K562 (cell line): ENCODE results near the gene RSPH1. TPM values are rescaled to one million over a fixed set of nuclear protein-coding genes. Genes with fewer than 3 reads are reported as not detected.

Experiments used
- ATAC-seq: fragments of 200-7000 bp; cut with Tn5 transposase; 3 replicates; pipeline ENCODE4 v1.9.1; 2020; ENCODE audit warnings: moderate library complexity
- BruUV-seq: library from RNA; stranded (reverse); fragments of 400-500 nt; replicated peaks from 2 replicates; lab custom pipeline; 2021; lab: Mats Ljungman, UMichigan
- CTCF ChIA-PET: fragments of 300-600 bp; formaldehyde crosslinking; extraction: SDS; loops from one replicate; lab custom pipeline; 2021; ENCODE audit warnings: low intra/inter-chr PET ratio; lab: Yijun Ruan, JAX
- POLR2A ChIA-PET: fragments of 300-600, 350-650 bp; sonication (Branson Sonifier 250); formaldehyde crosslinking; extraction: SDS; loops from one replicate; lab custom pipeline; 2021; ENCODE audit warnings: antibody characterized with exemption, inconsistent platforms; lab: Yijun Ruan, JAX
- DNase-seq, 4 experiments: peaks; one replicate each; pipeline versions ENCODE4 v3.0.0 to v3.0.0-alpha.2; 2011 to 2018; ENCODE audit warnings: low spot score in 3 of 4, mixed read lengths in 3 of 4; ENCODE audit errors: extremely low read depth in 1 of 4
- FAIRE-seq: peaks from 2 replicates; lab custom pipeline; 2011; peaks lifted over from hg19 to GRCh38; lab: Jason Lieb, UNC
- H2AFZ ChIP-seq: 2 replicates; pipeline ENCODE4 v1.6.0; 2011; ENCODE audit warnings: low read depth, low read length, control low read depth, inconsistent platforms
- H3K27ac ChIP-seq: fragments of 200-600 bp; 3 replicates; pipeline ENCODE4 v1.8.0; 2011; ENCODE audit warnings: low read depth, mild to moderate bottlenecking, control low read depth, inconsistent platforms, low read length, moderate library complexity, mixed read lengths; ENCODE audit errors: extremely low read depth
- H3K27me3 ChIP-seq, 2 experiments: fragments of 300-600 bp in 1 of 2; 2 replicates in 1 of 2; 3 replicates in 1 of 2; pipeline versions ENCODE4 v1.6.0 to v1.8.0; 2011; ENCODE audit warnings: inconsistent platforms in 2 of 2, low read length in 2 of 2, mild to moderate bottlenecking in 1 of 2, mixed read lengths in 1 of 2, moderate library complexity in 1 of 2; ENCODE audit not compliant: control insufficient read depth in 2 of 2, insufficient read depth in 2 of 2
- H3K36me3 ChIP-seq: fragments of 300-600 bp; 3 replicates; pipeline ENCODE4 v1.8.0; 2011; ENCODE audit warnings: mild to moderate bottlenecking, low read length, inconsistent platforms; ENCODE audit not compliant: control insufficient read depth, insufficient read depth
- H3K4me1 ChIP-seq, 2 experiments: fragments of 200-600 bp in 1 of 2; replicated peaks in 1 of 2; 2 replicates in 1 of 2; 3 replicates in 1 of 2; pipeline versions ENCODE4 v1.5.1 to v1.8.0; 2011; ENCODE audit warnings: inconsistent platforms in 2 of 2, low read length in 2 of 2, mild to moderate bottlenecking in 1 of 2, mixed read lengths in 1 of 2, moderate library complexity in 1 of 2; ENCODE audit not compliant: control insufficient read depth in 2 of 2, insufficient read depth in 2 of 2
- H3K4me2 ChIP-seq: 2 replicates; pipeline ENCODE4 v1.6.1; 2011; ENCODE audit warnings: low read length, control low read depth, inconsistent platforms, mixed read lengths; ENCODE audit not compliant: insufficient read depth
- H3K4me3 ChIP-seq: fragments of 200-600 bp; sonication (generic), shearing (Covaris generic); 2 replicates; pipeline ENCODE4 v1.5.1; 2016; ENCODE audit warnings: control low read depth, inconsistent platforms
- H3K79me2 ChIP-seq: fragments of 200-600 bp; 3 replicates; pipeline ENCODE4 v1.8.0; 2011; ENCODE audit warnings: low read length, inconsistent platforms; ENCODE audit not compliant: control insufficient read depth, insufficient read depth
- H3K9ac ChIP-seq, 2 experiments: 2 replicates each; pipeline versions ENCODE4 v1.6.0 to v1.6.1; 2011; ENCODE audit warnings: low read depth in 2 of 2, low read length in 2 of 2, control low read depth in 1 of 2, inconsistent platforms in 1 of 2, mild to moderate bottlenecking in 1 of 2, mixed read lengths in 1 of 2; ENCODE audit not compliant: insufficient read depth in 1 of 2
- H3K9me1 ChIP-seq: one replicate; pipeline ENCODE4 v1.6.0; 2011; ENCODE audit warnings: inconsistent platforms, mild to moderate bottlenecking, low read length, moderate library complexity; ENCODE audit not compliant: control insufficient read depth, insufficient read depth
- H3K9me3 ChIP-seq: replicated peaks from 2 replicates; pipeline ENCODE4 v1.5.1; 2011; ENCODE audit warnings: low read depth, low read length, inconsistent platforms; ENCODE audit not compliant: control insufficient read depth, insufficient read depth
- H4K20me1 ChIP-seq: replicated peaks from 2 replicates; pipeline ENCODE4 v1.6.1; 2011; ENCODE audit warnings: low read length, inconsistent platforms, mixed read lengths; ENCODE audit not compliant: control insufficient read depth, insufficient read depth
- BCOR ChIP-seq: fragments of 450-650 bp; IDR thresholded peaks from 2 replicates; pipeline ENCODE4 v1.6.1; 2016
- CC2D1A ChIP-seq: fragments of 450-650 bp; IDR thresholded peaks from 2 replicates; pipeline ENCODE4 v1.6.1; 2017; ENCODE audit warnings: mild to moderate bottlenecking
- LCOR ChIP-seq: sonication (generic); formaldehyde crosslinking; IDR thresholded peaks from 2 replicates; pipeline ENCODE4 v1.8.0; 2022; ENCODE audit warnings: mild to moderate bottlenecking, missing genetic modification reagents
- MAFG ChIP-seq: fragments of 450-650 bp; conservative IDR thresholded peaks from 2 replicates; pipeline ENCODE4 v1.6.1; 2016; ENCODE audit warnings: missing genetic modification characterization, missing compliant biosample characterization
- MCM2 ChIP-seq: fragments of 450-650 bp; IDR thresholded peaks from 2 replicates; pipeline ENCODE4 v1.6.1; 2017; ENCODE audit warnings: low read depth, mild to moderate bottlenecking
- MIER1 ChIP-seq: fragments of 450-650 bp; IDR thresholded peaks from 2 replicates; pipeline ENCODE4 v1.6.1; 2016; ENCODE audit warnings: antibody characterized with exemption, mild to moderate bottlenecking, low read depth
- POLR2G ChIP-seq: fragments of 200-400 bp; formaldehyde crosslinking; IDR thresholded peaks from 2 replicates; pipeline ENCODE4 v1.6.1; 2017; ENCODE audit warnings: low read depth, mild to moderate bottlenecking, antibody characterized with exemption, low read length, moderate library complexity
- TRIM24 ChIP-seq, 2 experiments: fragments of 450-650 bp; IDR thresholded peaks; 2 replicates each; pipeline ENCODE4 v1.6.1; 2016
- ZNF445 ChIP-seq: fragments of 250-450 bp; sonication (Bioruptor Pico); IDR thresholded peaks from 2 replicates; pipeline ENCODE4 v1.4.0; 2020; ENCODE audit warnings: low read depth, mild to moderate bottlenecking, moderate library complexity
- WGBS: fragments of 100-300 bp; shearing (Covaris generic); methylation state at CpG from one replicate; pipeline ENCODE4 v1.1.6; 2016; ENCODE audit warnings: low coverage, mixed read lengths; ENCODE audit not compliant: insufficient coverage; ENCODE audit errors: missing lambda C conversion rate; 5-methylcytosine and 5-hydroxymethylcytosine counted together
- in situ Hi-C: fragments of 300-500 bp; cut with MboI; formaldehyde crosslinking; loops from 4 replicates; pipeline ENCODE4 v1.15.0; 2018; ENCODE audit warnings: inconsistent platforms, mixed read lengths
- intact Hi-C: fragments of 100-400 bp; cut with micrococcal nuclease; formaldehyde crosslinking; loops from 2 replicates; pipeline ENCODE4 v1.14.2; 2022
- polyA plus RNA-seq, 8 experiments: library from polyadenylated mRNA; depleted of rRNA in 4 of 8; stranded (reverse) in 5 of 8; unstranded in 3 of 8; fragments of >200 nt; fragmentation: Nextera tagmentation in 2 of 8; fragmentation: Illumina TruSeq in 1 of 8; extraction: Ambion mirVana in 2 of 8; extraction: Trizol in 1 of 8; gene quantifications; 2 replicates each; pipeline versions ENCODE4 v1.2.1 to v1.2.3, GENCODE V29; 2011 to 2014; ENCODE audit warnings: inconsistent platforms in 1 of 8, missing spikeins in 1 of 8
- total RNA-seq, 7 experiments: library from RNA; depleted of rRNA in 6 of 7; stranded (reverse); fragments of >200 nt in 6 of 7; fragmentation: Illumina TruSeq in 2 of 7; extraction: Trizol in 2 of 7; gene quantifications; 2 replicates each; pipeline versions ENCODE4 v1.2.1 to v1.2.3, GENCODE V29; 2011 to 2021; ENCODE audit warnings: low replicate concordance in 1 of 7
- TF ChIP-seq, protein P1 (sequence below): fragments of 250-450 bp; sonication (Bioruptor Pico); IDR thresholded peaks from 2 replicates; pipeline ENCODE4 v1.4.0; 2020; ENCODE audit warnings: borderline replicate concordance
- TF ChIP-seq, protein P2 (sequence below): fragments of 450-650 bp; formaldehyde crosslinking; IDR thresholded peaks from 2 replicates; pipeline ENCODE4 v1.4.0; 2022; ENCODE audit warnings: mild to moderate bottlenecking, moderate library complexity
- TF ChIP-seq, protein P3 (sequence below): fragments of 250-450 bp; sonication (Bioruptor Pico); IDR thresholded peaks from 2 replicates; pipeline ENCODE4 v1.5.0; 2022; ENCODE audit warnings: mild to moderate bottlenecking

RSPH1 gene
- total and polyA plus RNA-seq, 9 of the 15 experiments (the other 6 are each of a cell fraction or from before 2014, with no cell fraction given), result 0.17 TPM; not detected in 8

DNA sequence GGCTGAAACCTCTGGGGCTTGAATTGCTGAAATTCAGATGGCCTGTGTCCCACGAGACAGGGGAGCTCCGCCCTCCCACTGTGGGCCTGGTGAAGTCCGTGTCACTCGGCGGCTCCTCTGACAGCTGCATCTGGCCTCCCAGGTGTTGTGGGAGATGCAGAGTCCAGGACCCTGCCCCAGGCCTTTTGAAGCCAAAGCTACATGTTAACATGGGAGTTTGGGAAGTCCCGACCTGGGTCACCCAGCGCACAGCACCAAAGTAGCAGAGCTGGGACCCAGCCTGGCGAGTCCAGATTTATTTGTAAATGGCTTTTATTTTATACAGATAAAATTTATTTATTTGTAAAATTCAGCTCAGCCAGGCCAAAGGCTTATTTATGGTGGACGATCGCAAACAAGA lies 46.6 kb upstream of the RSPH1 start (continued):
- TF ChIP-seq, protein P1, sequence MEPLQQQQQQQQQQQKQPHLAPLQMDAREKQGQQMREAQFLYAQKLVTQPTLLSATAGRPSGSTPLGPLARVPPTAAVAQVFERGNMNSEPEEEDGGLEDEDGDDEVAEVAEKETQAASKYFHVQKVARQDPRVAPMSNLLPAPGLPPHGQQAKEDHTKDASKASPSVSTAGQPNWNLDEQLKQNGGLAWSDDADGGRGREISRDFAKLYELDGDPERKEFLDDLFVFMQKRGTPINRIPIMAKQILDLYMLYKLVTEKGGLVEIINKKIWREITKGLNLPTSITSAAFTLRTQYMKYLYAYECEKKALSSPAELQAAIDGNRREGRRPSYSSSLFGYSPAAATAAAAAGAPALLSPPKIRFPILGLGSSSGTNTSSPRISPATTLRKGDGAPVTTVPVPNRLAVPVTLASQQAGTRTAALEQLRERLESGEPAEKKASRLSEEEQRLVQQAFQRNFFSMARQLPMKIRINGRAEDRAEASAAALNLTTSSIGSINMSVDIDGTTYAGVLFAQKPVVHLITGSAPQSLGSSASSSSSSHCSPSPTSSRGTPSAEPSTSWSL (CRISPR knock-in tag), result no peak
- TF ChIP-seq, protein P2, sequence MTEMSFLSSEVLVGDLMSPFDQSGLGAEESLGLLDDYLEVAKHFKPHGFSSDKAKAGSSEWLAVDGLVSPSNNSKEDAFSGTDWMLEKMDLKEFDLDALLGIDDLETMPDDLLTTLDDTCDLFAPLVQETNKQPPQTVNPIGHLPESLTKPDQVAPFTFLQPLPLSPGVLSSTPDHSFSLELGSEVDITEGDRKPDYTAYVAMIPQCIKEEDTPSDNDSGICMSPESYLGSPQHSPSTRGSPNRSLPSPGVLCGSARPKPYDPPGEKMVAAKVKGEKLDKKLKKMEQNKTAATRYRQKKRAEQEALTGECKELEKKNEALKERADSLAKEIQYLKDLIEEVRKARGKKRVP (CRISPR knock-in tag), result no peak

DNA sequence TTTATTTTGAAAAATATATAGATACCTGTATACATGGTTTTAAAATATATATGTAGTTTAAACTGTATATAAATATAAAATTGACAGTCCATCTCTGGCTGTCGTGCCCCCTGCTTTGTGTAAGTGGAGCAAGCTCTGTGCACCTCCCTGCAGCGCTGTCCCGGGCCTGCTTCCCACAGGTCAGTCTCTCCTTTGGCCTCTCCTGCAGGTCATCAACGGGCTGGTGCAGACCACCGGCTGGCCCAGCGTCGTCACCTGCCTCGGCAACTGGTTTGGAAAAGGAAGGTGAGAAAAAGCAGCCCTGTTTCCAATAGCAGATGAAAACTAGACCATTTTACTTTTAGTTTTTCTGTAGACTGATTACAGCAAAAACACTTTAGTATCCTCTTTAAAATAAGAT lies 46.2 kb upstream of the RSPH1 start:
- no peak for ATAC-seq
- ChIA-PET CTCF (no interaction called here), POLR2A (interaction anchor here (0.8 kb wide), 1 partner anchor 30 kb away, joined by 4 read pairs; no protein-coding TSS in a partner anchor)
- no peak overlapping the region for H3K4me2 ChIP-seq
- H3K27ac ChIP-seq, result no peak overlapping the region
- TF ChIP-seq MIER1 (no peak), CC2D1A (no peak), MAFG (tag) (no peak), POLR2G (no peak), BCOR (no peak), MCM2 (no peak), TRIM24 (IDR thresholded peaks at IDR 0.05) (no peak), ZNF445 (CRISPR knock-in tag) (no peak), LCOR (no peak)
- TF ChIP-seq, protein P3, sequence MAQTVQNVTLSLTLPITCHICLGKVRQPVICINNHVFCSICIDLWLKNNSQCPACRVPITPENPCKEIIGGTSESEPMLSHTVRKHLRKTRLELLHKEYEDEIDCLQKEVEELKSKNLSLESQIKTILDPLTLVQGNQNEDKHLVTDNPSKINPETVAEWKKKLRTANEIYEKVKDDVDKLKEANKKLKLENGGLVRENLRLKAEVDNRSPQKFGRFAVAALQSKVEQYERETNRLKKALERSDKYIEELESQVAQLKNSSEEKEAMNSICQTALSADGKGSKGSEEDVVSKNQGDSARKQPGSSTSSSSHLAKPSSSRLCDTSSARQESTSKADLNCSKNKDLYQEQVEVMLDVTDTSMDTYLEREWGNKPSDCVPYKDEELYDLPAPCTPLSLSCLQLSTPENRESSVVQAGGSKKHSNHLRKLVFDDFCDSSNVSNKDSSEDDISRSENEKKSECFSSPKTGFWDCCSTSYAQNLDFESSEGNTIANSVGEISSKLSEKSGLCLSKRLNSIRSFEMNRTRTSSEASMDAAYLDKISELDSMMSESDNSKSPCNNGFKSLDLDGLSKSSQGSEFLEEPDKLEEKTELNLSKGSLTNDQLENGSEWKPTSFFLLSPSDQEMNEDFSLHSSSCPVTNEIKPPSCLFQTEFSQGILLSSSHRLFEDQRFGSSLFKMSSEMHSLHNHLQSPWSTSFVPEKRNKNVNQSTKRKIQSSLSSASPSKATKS (CRISPR knock-in tag), result no peak
- in situ Hi-C loops (no loop called here), intact Hi-C loops (loop anchor here (5.0 kb wide), 1 partner anchor 50 kb away; no protein-coding TSS in a partner anchor)
- H3K36me3 ChIP-seq, result no peaks in the 10 kb centered on the region
- H3K4me1 ChIP-seq, result peaks cover 45 to 50% of the 10 kb centered on the region in 2 experiments
- H3K79me2 ChIP-seq, result no peaks in the 10 kb centered on the region
- no peak overlapping the region for H3K4me3 ChIP-seq
- H4K20me1 ChIP-seq, result 0 out of 2 replicates have a peak, but pooled peaks cover 3% of the 10 kb centered on the region
- no peaks in the 10 kb centered on the region for H3K9me3 ChIP-seq
- no peaks in the 10 kb centered on the region for H3K9me1 ChIP-seq
- BruUV-seq, result no TSS peak
- H3K27me3 ChIP-seq, result peaks cover 8 to 18% of the 10 kb centered on the region in 2 experiments; a peak in 3 of 5 replicates
- 52% methylated on average over 8 of the region's 8 CpGs for WGBS
- no peak for DNase-seq
- H2AFZ ChIP-seq, result peak overlapping the region; percentile 21; the same call in 1 of the 2 replicates
- H3K9ac ChIP-seq, result no peak overlapping the region
- no peak for FAIRE-seq
